Thoracic aorta (tissue), 2 donors: ENCODE results near the gene ZNF554. TPM values are rescaled to one million over a fixed set of nuclear protein-coding genes. Genes with fewer than 3 reads are reported as not detected.

Experiments
- ATAC-seq: fragments of 150-250 bp; one replicate; pipeline ENCODE4 v1.8.0; 2017; ENCODE audit warnings: low read depth; ENCODE audit not compliant: insufficient number of reproducible peaks, low FRiP score
- DNase-seq: peaks from one replicate; pipeline ENCODE4 v3.0.0-alpha.2; 2020; ENCODE audit warnings: low spot score
- H3K27ac ChIP-seq, 2 donors: fragments of 200-600 bp; sonication (generic); 1 replicate in 1 of 2; 2 replicates in 1 of 2; pipeline ENCODE4 v1.5.1; 2016; ENCODE audit warnings: mild to moderate bottlenecking in 2 of 2, moderate library complexity in 2 of 2
- H3K27me3 ChIP-seq: fragments of 200-600 bp; sonication (generic); replicated peaks from 2 replicates; pipeline ENCODE4 v1.6.0; 2016; ENCODE audit warnings: mild to moderate bottlenecking; ENCODE audit not compliant: insufficient read depth
- H3K36me3 ChIP-seq: fragments of 200-600 bp; sonication (generic); one replicate; pipeline ENCODE4 v1.5.1; 2016
- H3K4me1 ChIP-seq, 2 donors: fragments of 200-600 bp; sonication (generic); 1 replicate in 1 of 2; 2 replicates in 1 of 2; pipeline versions ENCODE4 v1.5.1 to v1.6.0; 2016; ENCODE audit warnings: low read depth in 2 of 2, mild to moderate bottlenecking in 1 of 2; ENCODE audit not compliant: control insufficient read depth in 1 of 2
- H3K4me3 ChIP-seq: fragments of 200-600 bp; sonication (generic); 2 replicates; pipeline ENCODE4 v1.5.1; 2016; ENCODE audit warnings: mild to moderate bottlenecking
- H3K9me3 ChIP-seq: fragments of 200-600 bp; sonication (generic); 2 replicates; pipeline ENCODE4 v1.5.1; 2016
- total RNA-seq, 2 donors: library from RNA; depleted of rRNA; stranded (reverse); fragments of >200 nt; gene quantifications; one replicate each; pipeline versions ENCODE4 v1.1.0 to v1.2.3, GENCODE V29; 2016
- TF ChIP-seq, protein P1 (sequence below): fragments of 200-600 bp; sonication (generic); IDR thresholded peaks from one replicate; pipeline ENCODE4 v1.5.1; 2019; ENCODE audit warnings: antibody characterized with exemption

Gene ZNF554
- total RNA-seq, 2 donors from 2014 or later = 2.8 to 4.4 TPM

DNA sequence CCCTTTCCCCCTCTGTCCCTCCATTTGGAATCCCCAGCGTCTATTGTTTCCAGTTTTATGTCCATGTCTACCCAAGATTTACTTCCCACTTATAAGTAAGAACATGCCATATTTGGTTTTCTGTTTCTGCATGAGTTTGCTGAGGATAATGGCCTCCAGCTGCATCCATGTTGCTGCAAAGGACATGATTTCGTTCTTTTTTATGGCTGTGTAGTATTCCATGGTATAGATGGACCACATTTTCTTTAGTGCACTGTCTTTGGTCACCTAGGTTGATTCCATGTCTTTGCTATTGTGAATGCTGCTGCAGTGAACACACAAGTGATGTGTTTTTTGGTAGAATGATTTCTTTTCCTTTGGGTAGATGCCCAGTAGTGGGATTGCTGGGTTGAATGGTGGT is 25.4 kb downstream of the ZNF554 start:
- H3K9me3 ChIP-seq = peaks cover 18% of the 10 kb centered on the region
- H3K4me1 ChIP-seq = peaks cover 8 to 13% of the 10 kb centered on the region in 2 donors
- peaks cover 5% of the 10 kb centered on the region for H3K36me3 ChIP-seq
- TF ChIP-seq, protein P1, sequence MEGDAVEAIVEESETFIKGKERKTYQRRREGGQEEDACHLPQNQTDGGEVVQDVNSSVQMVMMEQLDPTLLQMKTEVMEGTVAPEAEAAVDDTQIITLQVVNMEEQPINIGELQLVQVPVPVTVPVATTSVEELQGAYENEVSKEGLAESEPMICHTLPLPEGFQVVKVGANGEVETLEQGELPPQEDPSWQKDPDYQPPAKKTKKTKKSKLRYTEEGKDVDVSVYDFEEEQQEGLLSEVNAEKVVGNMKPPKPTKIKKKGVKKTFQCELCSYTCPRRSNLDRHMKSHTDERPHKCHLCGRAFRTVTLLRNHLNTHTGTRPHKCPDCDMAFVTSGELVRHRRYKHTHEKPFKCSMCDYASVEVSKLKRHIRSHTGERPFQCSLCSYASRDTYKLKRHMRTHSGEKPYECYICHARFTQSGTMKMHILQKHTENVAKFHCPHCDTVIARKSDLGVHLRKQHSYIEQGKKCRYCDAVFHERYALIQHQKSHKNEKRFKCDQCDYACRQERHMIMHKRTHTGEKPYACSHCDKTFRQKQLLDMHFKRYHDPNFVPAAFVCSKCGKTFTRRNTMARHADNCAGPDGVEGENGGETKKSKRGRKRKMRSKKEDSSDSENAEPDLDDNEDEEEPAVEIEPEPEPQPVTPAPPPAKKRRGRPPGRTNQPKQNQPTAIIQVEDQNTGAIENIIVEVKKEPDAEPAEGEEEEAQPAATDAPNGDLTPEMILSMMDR = no peak
- no peaks in the 10 kb centered on the region for H3K27me3 ChIP-seq
- H3K27ac ChIP-seq = no peak overlapping the region
- ATAC-seq (no peak), DNase-seq (no peak)
- no peak overlapping the region for H3K4me3 ChIP-seq

DNA sequence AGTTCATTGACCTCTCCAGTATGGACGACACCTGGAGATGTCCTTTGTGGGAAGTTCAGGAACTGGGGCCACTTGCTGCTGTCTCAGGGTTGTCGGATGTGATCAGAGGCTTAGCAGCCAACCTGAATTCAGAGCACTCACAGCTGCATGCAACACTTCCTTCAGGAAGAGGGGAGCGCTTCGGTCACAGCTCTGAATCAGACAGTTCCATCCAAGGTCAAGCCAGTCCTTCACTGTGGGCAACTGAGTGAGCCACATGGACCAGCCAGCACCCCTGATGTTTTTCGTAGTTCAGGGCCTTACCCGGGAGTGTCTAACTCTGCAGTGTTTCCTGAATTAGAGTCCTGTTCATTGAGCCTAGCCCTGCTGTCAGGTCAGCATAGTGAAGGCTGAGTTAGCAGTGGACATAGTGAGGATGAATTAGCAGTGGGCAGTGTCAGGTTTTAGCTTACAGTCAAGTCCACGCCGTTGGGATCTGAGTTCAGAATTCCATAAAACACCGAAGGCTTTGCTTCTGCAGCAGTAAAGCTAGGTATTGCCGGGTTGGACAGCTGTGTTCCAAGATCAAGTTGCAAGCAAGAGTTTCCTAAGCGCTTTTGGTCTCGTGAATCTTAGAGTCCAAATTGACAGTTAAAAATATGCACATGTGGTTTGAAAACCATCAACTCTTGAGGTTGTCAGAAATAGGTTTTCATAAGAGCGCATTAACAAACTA is 26.7 kb downstream of the ZNF554 start:
- Histone ChIP-seq H3K9me3 (peaks cover 28% of the 10 kb centered on the region), H3K27me3 (no peaks in the 10 kb centered on the region), H3K4me3 (no peak overlapping the region), H3K4me1 (peaks cover 8 to 13% of the 10 kb centered on the region in 2 donors), H3K27ac (no peak overlapping the region), H3K36me3 (peaks cover 15% of the 10 kb centered on the region)
- DNase-seq = no peak
- no peak for ATAC-seq
- TF ChIP-seq, protein P1 = no peak

DNA sequence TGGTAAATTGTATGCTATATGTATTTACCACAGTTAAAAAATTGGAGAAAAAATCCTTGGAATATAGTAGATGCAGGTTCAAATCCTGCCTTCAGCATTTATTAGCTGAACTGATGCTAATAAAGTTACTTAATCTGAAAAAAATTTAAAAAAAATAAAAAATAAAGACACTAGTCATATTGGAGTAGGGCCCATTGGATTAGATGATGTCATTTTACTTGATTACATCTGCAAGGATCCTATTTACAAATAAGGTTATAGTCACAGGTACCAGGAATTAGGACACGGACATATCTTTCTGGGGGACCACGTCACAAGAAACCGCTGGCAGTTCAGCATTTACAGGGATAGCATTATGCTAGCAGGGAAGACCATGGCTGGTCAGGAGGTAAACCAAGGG is 27.8 kb downstream of the ZNF554 start:
- H3K27me3 ChIP-seq = no peaks in the 10 kb centered on the region
- no peak for ATAC-seq
- H3K36me3 ChIP-seq = peaks cover 27% of the 10 kb centered on the region

DNA sequence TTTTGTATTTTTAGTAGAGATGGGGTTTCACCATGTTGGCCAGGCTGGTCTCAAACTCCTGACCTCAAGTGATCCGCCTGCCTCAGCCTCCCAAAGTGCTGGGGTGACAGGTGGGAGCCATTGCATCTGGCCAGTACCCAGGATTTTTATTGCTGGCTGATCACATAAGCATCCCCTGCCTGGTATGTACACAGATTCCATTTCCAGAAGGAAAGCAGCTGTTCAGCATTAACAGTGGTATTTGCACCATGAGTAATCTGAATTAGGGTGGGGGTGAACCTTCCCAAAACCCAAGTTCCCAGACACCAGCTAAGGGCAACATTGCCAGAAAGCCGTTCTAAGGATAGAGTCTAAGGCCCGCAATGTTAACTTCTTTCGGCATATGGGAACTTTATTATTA is 28.9 kb downstream of the ZNF554 start:
- Histone ChIP-seq H3K36me3 (peaks cover 38% of the 10 kb centered on the region), H3K9me3 (peaks cover 51% of the 10 kb centered on the region), H3K27me3 (no peaks in the 10 kb centered on the region), H3K27ac (no peak overlapping the region), H3K4me1 (no peaks in the 10 kb centered on the region), H3K4me3 (no peak overlapping the region)
- DNase-seq (no peak), ATAC-seq (no peak)
- TF ChIP-seq, protein P1 = no peak

More for the DNA sequence above, 27.8 kb downstream of the ZNF554 start:
- TF ChIP-seq, protein P1 = no peak
- peaks cover 2 to 6% of the 10 kb centered on the region in 2 donors for H3K4me1 ChIP-seq
- H3K9me3 ChIP-seq = peaks cover 40% of the 10 kb centered on the region
- no peak for DNase-seq
- no peak overlapping the region for H3K4me3 ChIP-seq
- no peak overlapping the region for H3K27ac ChIP-seq

GRCh38 chr19:2850256-2850925 is 30.7 kb downstream of the ZNF554 start:
- DNase-seq (no peak), ATAC-seq (no peak)
- Histone ChIP-seq H3K27me3 (no peaks in the 10 kb centered on the region), H3K9me3 (peaks cover 69% of the 10 kb centered on the region), H3K36me3 (peaks cover 39% of the 10 kb centered on the region), H3K4me1 (no peaks in the 10 kb centered on the region), H3K4me3 (no peak overlapping the region), H3K27ac (no peak overlapping the region)
- TF ChIP-seq, protein P1 = no peak
